ENCODE measurements around the gene HIPK2.

- TF ChIP-seq POLR2A (IDR thresholded peaks at IDR 0.05; ENCODE audit: low read depth, low read length) (no peak), CTCF (IDR thresholded peaks at IDR 0.05; ENCODE audit: extremely low read depth in 1 of 2, insufficient read depth in 1 of 2, low read depth in 1 of 2, low read length in 2 of 2) (no peak), FOS (IDR thresholded peaks at IDR 0.05; ENCODE audit: borderline replicate concordance, insufficient read depth, low read length) (no peak), EZH2 (IDR thresholded peaks at IDR 0.05; ENCODE audit: borderline replicate concordance, low read depth, low read length, severe bottlenecking) (no peak), GATA2 (IDR thresholded peaks at IDR 0.05; ENCODE audit: insufficient read depth, insufficient read length, low read depth, low read length) (no peak), MAX (IDR thresholded peaks at IDR 0.05; ENCODE audit: insufficient read depth, insufficient read length) (no peak), POLR2AphosphoS5 (IDR thresholded peaks at IDR 0.05; ENCODE audit: insufficient read depth, low read depth, low read length) (no peak), MYC (IDR thresholded peaks at IDR 0.05; ENCODE audit: low read depth, low read length) (no peak), JUN (IDR thresholded peaks at IDR 0.05; ENCODE audit: borderline replicate concordance, insufficient read depth, insufficient read length, low read depth) (no peak)
Measured at GRCh38 chr7:139704308-139704879, 73.4 kb downstream of the HIPK2 start.

Measured in endothelial cell of umbilical vein (primary cell).